Measurements from ENCODE around the gene ELL2. TPM values are rescaled to one million over a fixed set of nuclear protein-coding genes. Genes with fewer than 3 reads are reported as not detected.

ELL2 gene
- total and polyA plus RNA-seq, 2 of the 13 experiments (the other 11 are each of a cell fraction or from before 2014, with no cell fraction given), result 78.9 to 97.1 TPM

GRCh38 chr5:95986937-95987520 is 25.4 kb upstream of the ELL2 start (continued):
- TF ChIP-seq ZBTB25 (CRISPR knock-in tag; IDR thresholded peaks at IDR 0.05), result peak; percentile 76; the same call in 1 of the 2 replicates
- TF ChIP-seq AFF4 (CRISPR knock-in tag; IDR thresholded peaks at IDR 0.05), result no peak
- TF ChIP-seq ZNF570 (CRISPR knock-in tag; IDR thresholded peaks at IDR 0.05; ENCODE audit: borderline replicate concordance), result no peak
- TF ChIP-seq MAFF (IDR thresholded peaks at IDR 0.05; ENCODE audit: low read depth, low read length), result peak; percentile 33; the same call in 1 of the 2 replicates
- peak; percentile 84 for TF ChIP-seq ZBTB38 (CRISPR knock-in tag; IDR thresholded peaks at IDR 0.05)
- TF ChIP-seq ZNF580 (CRISPR knock-in tag; IDR thresholded peaks at IDR 0.05; ENCODE audit: borderline replicate concordance, low read depth), result peak; percentile 46; the same call in 1 of the 2 replicates
- peak; percentile 98 for TF ChIP-seq HMG20B (CRISPR knock-in tag; conservative IDR thresholded peaks at IDR 0.05)
- TF ChIP-seq PBX2 (CRISPR knock-in tag; IDR thresholded peaks at IDR 0.05), result no peak
- no peak for TF ChIP-seq AHR (CRISPR knock-in tag; IDR thresholded peaks at IDR 0.05)
- peak; percentile 97; the same call in 1 of the 2 replicates for TF ChIP-seq ATF2 (CRISPR knock-in tag; IDR thresholded peaks at IDR 0.05)
- TF ChIP-seq CCDC6 (CRISPR knock-in tag; IDR thresholded peaks at IDR 0.05), result peak; percentile 59; the same call in 1 of the 2 replicates
- TF ChIP-seq ZNF10 (CRISPR knock-in tag; IDR thresholded peaks at IDR 0.05; ENCODE audit: borderline replicate concordance, low read depth), result no peak
- no peak for TF ChIP-seq ZNF766 (CRISPR knock-in tag; IDR thresholded peaks at IDR 0.05; ENCODE audit: borderline replicate concordance)
- TF ChIP-seq ZFP37 (CRISPR knock-in tag; IDR thresholded peaks at IDR 0.05; ENCODE audit: borderline replicate concordance), result no peak
- TF ChIP-seq ZNF737 (CRISPR knock-in tag; IDR thresholded peaks at IDR 0.05; ENCODE audit: borderline replicate concordance), result no peak
- no peak for TF ChIP-seq ZNF143 (CRISPR knock-in tag; IDR thresholded peaks at IDR 0.05)
- peak; percentile 72; the same call in 1 of the 2 replicates for TF ChIP-seq BRD4 (CRISPR knock-in tag; IDR thresholded peaks at IDR 0.05)

All from HepG2 (cell line).